Gastroesophageal sphincter (tissue), 3 donors: Measurements from ENCODE around the gene SEPTIN1.
A peak's percentile ranks its signal among the peaks of the same experiment; 100 is the strongest.

ENCODE experiments used
- CTCF ChIP-seq, 4 experiments: fragments of 200-600 bp in 2 of 4; fragments of 450-650 bp in 2 of 4; sonication (generic) in 1 of 4; IDR thresholded peaks; one replicate each; pipeline ENCODE4 v1.5.1; 2017 to 2019; ENCODE audit warnings: antibody characterized with exemption in 4 of 4, mild to moderate bottlenecking in 2 of 4, moderate library complexity in 2 of 4
- EP300 ChIP-seq: sonication (generic); formaldehyde crosslinking; IDR thresholded peaks from one replicate; pipeline ENCODE4 v1.6.1; 2017; ENCODE audit warnings: antibody characterized with exemption, mild to moderate bottlenecking
- POLR2A ChIP-seq, 2 donors: fragments of 450-650 bp; IDR thresholded peaks; one replicate each; pipeline ENCODE4 v1.6.1; 2017; ENCODE audit warnings: antibody characterized with exemption in 2 of 2, mild to moderate bottlenecking in 2 of 2, moderate library complexity in 1 of 2
- POLR2AphosphoS5 ChIP-seq: sonication (generic); formaldehyde crosslinking; IDR thresholded peaks from one replicate; pipeline ENCODE4 v1.6.1; 2017; ENCODE audit warnings: antibody characterized with exemption

- TF ChIP-seq CTCF (IDR thresholded peaks at IDR 0.05) (peak in 1 of 4 experiments; percentile 12), POLR2AphosphoS5 (peak; percentile 67), EP300 (no peak), POLR2A (IDR thresholded peaks at IDR 0.05) (peak; percentile 67 to 72)
Measured at GRCh38 chr16:30407102-30407803, 24.9 kb upstream of the SEPTIN1 start, which contains the start of gene ZNF771.
